ENCODE results near the gene KNL1. TPM values are rescaled to one million over a fixed set of nuclear protein-coding genes. Genes with fewer than 3 reads are reported as not detected.

The KNL1 gene
- total RNA-seq, 1 donor from 2014 or later: 0.53 TPM

DNA sequence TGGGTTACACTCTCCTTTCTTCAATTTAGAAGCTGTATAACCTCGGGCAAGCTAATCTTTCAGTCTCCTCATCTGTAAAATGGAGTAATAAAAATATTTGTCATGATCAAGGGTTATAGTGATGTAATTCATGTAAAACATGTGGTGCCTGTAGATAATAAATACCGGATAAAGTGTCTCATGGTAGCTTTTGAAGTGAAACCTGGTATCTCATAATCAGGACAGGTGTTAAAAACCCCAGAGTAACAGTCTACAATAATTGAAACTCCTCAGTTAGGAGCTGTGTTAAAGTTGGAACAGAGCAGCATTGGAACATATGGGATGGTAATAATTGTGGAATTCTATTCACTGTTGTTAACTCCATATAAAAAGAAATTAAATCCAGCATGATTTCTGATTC, 884 bp upstream of the KNL1 start:
- TF ChIP-seq, protein P1, sequence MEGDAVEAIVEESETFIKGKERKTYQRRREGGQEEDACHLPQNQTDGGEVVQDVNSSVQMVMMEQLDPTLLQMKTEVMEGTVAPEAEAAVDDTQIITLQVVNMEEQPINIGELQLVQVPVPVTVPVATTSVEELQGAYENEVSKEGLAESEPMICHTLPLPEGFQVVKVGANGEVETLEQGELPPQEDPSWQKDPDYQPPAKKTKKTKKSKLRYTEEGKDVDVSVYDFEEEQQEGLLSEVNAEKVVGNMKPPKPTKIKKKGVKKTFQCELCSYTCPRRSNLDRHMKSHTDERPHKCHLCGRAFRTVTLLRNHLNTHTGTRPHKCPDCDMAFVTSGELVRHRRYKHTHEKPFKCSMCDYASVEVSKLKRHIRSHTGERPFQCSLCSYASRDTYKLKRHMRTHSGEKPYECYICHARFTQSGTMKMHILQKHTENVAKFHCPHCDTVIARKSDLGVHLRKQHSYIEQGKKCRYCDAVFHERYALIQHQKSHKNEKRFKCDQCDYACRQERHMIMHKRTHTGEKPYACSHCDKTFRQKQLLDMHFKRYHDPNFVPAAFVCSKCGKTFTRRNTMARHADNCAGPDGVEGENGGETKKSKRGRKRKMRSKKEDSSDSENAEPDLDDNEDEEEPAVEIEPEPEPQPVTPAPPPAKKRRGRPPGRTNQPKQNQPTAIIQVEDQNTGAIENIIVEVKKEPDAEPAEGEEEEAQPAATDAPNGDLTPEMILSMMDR (IDR thresholded peaks at IDR 0.05; ENCODE audit: insufficient read depth, low read length, severe bottlenecking): no peak
- FAIRE-seq: no peak
- no peak overlapping the region for H3K4me3 ChIP-seq (ENCODE audit: low read depth, low read length)
- no peaks in the 10 kb centered on the region for H3K36me3 ChIP-seq (ENCODE audit: control insufficient read depth, insufficient read depth, low read length)
- no peak for DNase-seq (ENCODE audit: low read depth)
- H3K27me3 ChIP-seq (ENCODE audit: control insufficient read depth, insufficient read depth, low read length): no peaks in the 10 kb centered on the region

DNA sequence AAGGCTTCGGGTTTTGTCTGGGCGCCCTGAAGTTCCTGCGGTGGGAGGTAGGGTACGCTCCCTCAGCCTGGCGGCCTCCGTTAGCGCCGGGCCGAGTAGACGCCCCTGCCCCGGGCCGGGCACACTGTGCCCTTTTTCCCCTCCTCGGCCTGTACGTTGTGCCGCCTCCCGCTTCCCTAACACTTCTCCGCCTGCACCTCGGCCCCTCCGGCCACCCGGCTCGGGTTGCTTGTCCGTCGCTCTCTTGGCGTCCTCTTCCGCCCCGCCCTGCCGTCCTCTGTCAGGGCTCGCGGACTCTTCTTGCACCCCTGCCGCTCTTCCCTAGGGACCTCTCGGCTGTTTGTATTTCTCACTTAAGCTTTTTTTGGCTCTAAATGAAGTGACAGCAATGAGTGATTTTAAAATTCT, 384 bp downstream of the KNL1 start:
- TF ChIP-seq, protein P1 (IDR thresholded peaks at IDR 0.05; ENCODE audit: insufficient read depth, low read length, severe bottlenecking): peak; percentile 27
- Histone ChIP-seq H3K27me3 (ENCODE audit: control insufficient read depth, insufficient read depth, low read length) (no peaks in the 10 kb centered on the region), H3K4me3 (ENCODE audit: low read depth, low read length) (peak overlapping the region; percentile 89), H3K36me3 (ENCODE audit: control insufficient read depth, insufficient read depth, low read length) (no peaks in the 10 kb centered on the region)
- DNase-seq (ENCODE audit: low read depth) (peak; percentile 37), FAIRE-seq (no peak)

DNA sequence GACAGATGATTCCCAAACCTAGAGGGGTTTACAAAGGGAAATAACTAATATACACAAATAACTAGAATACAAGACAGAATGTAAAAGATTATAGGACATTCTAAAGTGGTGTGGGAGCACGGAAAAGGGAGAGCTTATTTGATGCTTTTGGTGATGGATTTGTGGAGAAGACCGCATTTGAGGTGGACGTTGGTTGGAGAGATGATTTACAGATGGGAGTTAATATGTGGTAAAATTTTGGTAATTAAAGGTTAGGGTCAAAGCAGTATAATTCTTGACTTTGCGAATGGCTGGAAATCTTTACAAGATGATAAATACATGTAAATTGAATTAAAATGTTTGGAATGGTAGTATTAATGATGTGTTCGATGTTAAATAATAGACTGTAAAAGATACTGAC, 1.2 kb downstream of the KNL1 start:
- Histone ChIP-seq H3K36me3 (ENCODE audit: control insufficient read depth, insufficient read depth, low read length) (no peaks in the 10 kb centered on the region), H3K27me3 (ENCODE audit: control insufficient read depth, insufficient read depth, low read length) (no peaks in the 10 kb centered on the region), H3K4me3 (ENCODE audit: low read depth, low read length) (peak overlapping the region; percentile 89)
- TF ChIP-seq, protein P1 (IDR thresholded peaks at IDR 0.05; ENCODE audit: insufficient read depth, low read length, severe bottlenecking): no peak
- FAIRE-seq (no peak), DNase-seq (ENCODE audit: low read depth) (no peak)

DNA sequence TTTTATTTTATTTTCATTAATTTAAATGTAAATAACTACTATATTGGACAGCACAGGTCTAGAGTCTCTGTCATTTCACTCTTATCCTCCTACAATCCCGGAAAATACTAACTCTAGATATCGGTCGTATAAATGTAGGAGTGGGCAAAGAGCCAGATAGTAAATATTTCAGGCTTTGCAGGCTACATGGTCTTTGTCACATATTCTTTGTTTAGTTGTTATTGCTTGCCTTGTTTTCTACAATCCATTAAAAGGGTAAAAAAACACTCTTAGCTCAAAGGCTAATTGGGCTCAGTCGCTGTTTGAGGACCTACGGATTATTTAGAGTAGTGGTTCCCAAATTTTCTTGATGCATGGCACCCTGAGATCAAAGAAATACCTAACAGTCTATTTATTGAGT, 1.7 kb downstream of the KNL1 start:
- no peak for DNase-seq (ENCODE audit: low read depth)
- Histone ChIP-seq H3K4me3 (ENCODE audit: low read depth, low read length) (no peak overlapping the region), H3K36me3 (ENCODE audit: control insufficient read depth, insufficient read depth, low read length) (no peaks in the 10 kb centered on the region), H3K27me3 (ENCODE audit: control insufficient read depth, insufficient read depth, low read length) (no peaks in the 10 kb centered on the region)
- no peak for FAIRE-seq
- TF ChIP-seq, protein P1 (IDR thresholded peaks at IDR 0.05; ENCODE audit: insufficient read depth, low read length, severe bottlenecking): no peak

DNA sequence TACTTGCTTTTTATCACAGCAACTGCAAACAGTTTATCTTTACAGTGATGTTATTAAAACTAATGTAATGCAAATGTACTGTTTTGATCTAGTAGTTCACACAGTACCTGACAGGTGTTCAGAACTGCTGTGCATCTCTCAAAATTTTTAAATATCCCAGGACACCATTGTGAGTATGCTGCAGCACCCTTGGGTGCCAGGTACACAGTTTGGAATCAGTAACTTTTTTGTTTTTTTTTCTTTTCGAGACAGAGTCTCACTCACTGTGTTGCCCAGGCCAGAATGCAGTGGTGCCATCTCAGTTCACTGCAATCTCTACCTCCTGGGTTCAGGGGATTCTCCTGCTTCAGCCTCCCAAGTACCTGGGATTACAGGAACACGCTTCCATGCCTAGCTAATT, 3.0 kb downstream of the KNL1 start:
- DNase-seq (ENCODE audit: low read depth) (no peak), FAIRE-seq (no peak)
- TF ChIP-seq, protein P1 (IDR thresholded peaks at IDR 0.05; ENCODE audit: insufficient read depth, low read length, severe bottlenecking): no peak
- Histone ChIP-seq H3K36me3 (ENCODE audit: control insufficient read depth, insufficient read depth, low read length) (no peaks in the 10 kb centered on the region), H3K4me3 (ENCODE audit: low read depth, low read length) (no peak overlapping the region), H3K27me3 (ENCODE audit: control insufficient read depth, insufficient read depth, low read length) (no peaks in the 10 kb centered on the region)

DNA sequence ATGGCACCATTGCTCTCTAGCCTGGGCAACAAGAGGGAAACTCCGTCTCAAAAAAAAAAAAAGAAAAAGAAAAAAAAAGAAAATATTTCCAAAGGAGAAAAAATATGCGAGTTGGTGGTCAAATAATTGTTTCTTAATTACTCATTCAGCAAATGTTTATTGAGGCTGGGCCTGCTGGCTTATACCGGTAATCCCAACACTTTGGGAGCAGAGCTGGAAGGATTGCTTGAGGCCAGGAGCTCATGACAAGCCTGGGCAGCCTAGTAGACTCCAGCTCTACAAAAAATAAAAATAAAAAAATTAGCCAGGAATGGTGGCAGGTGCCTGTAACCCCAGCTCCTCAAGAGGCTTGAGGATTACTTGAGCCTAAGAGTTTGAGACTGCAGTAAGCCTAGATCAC, 4.1 kb downstream of the KNL1 start:
- DNase-seq (ENCODE audit: low read depth): peak; percentile 64
- no peak for FAIRE-seq
- Histone ChIP-seq H3K4me3 (ENCODE audit: low read depth, low read length) (no peak overlapping the region), H3K36me3 (ENCODE audit: control insufficient read depth, insufficient read depth, low read length) (no peaks in the 10 kb centered on the region), H3K27me3 (ENCODE audit: control insufficient read depth, insufficient read depth, low read length) (no peaks in the 10 kb centered on the region)
- TF ChIP-seq, protein P1 (IDR thresholded peaks at IDR 0.05; ENCODE audit: insufficient read depth, low read length, severe bottlenecking): no peak
